Measurements from ENCODE around the gene COMT.
A peak's percentile ranks its signal among the peaks of the same experiment; 100 is the strongest.

COMT gene

DNA sequence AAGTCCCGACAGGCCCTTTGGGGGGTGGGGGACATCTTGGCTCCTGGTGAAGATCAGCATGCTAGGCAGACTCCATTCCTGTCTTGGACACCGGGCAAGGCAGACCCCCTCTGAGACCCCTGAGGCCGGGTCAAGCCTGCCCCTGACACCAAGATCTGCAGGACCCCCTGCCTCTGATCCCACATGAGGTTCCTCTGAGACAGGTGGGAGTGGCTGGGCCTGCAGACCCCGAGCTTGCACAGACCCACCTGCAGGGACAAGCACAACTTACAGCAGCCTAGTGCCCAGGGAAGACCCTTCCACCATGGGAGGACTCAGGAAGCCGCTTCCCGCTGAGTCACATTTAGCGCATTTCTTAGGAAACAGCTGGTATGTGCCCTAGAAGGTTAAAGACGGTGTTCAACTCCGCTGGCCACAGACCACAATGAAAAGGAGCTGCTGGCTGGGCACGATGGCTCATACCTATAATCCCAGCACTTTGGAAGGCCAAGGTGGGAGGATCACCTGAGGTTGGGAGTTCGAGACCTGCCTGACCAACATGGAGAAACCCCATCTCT lies 59.6 kb downstream of the COMT start:
- DNase-seq (ENCODE audit: low read depth), result no peak
- H3K4me3 ChIP-seq (ENCODE audit: low read depth, low read length), result no peak overlapping the region

DNA sequence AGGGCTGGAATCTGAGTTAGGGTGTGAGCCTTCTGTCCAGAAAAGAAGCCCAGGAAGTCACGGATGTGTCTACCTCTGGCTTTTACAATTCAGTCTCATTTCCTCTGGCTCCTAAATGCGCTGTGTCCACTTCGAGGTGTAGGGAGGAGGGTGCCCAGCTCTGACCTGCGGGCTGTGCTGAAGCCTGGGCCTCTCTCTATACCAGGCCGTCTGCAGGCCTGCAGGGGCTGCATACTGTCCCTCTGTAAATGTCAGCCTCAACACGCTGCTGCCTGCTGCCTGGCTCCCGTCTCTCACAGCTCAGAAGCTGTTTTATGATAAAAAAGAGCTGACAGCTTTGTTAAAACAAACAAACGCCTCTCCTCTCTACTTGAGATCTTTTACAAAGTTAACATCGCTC lies 60.6 kb downstream of the COMT start:
- no peak overlapping the region for H3K4me3 ChIP-seq (ENCODE audit: low read depth, low read length)
- DNase-seq (ENCODE audit: low read depth), result no peak

DNA sequence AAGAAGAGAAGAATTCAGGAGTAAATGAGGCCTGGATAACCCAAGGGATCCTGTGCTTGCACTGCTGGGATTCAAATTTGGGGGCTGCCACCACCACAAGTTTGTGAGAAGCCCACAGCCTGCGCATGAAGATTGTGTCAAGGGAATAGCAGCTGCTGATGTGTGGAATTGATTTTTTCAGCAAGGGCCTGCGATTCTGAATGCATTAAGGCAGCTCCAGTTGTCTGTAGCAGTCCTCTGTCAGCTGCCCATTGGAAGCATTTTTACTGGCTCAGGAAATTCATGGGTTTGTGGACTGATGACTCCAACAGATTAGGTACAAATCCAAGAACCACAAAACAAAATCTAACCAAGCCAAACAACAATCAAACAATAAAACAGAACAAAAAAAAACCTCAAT lies 61.1 kb downstream of the COMT start:
- DNase-seq (ENCODE audit: low read depth), result no peak
- no peak overlapping the region for H3K4me3 ChIP-seq (ENCODE audit: low read depth, low read length)

DNA sequence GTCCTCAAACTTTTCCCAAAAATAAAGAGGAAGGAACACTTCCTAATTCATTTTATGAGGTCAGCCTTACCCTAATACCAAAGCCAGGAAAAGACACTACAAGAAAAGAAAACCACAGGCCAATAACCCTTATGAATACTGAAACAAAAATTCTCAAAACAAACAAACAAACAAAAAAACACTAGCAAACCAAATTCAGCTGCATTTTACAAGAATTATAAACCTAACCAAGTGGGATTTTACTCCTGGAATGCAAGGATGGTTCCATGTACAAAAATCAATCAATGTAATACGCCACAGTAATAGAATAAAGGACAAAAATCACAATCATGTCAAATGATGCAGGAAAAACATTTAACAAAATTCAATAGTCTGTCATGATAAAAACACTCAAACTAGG lies 61.7 kb downstream of the COMT start:
- H3K4me3 ChIP-seq (ENCODE audit: low read depth, low read length), result no peak overlapping the region
- DNase-seq (ENCODE audit: low read depth), result no peak

DNA sequence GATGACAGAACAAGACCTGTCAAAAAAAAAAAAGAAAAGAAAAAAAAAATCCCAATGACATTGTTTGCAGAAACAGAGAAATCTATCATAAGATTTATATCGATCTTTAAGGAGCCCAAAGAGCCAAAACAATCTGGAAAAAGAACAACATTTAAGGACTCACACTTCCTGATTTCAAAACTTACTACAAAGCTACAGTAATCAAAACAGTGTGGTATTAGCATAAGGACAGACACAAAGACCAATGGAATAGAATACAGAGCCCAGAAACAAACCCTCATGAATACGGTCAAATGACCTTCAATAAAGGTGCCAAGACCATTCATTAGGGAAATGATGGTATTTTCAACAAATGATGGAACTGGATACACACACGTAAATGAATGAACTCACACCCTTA lies 62.9 kb downstream of the COMT start:
- no peak for DNase-seq (ENCODE audit: low read depth)
- H3K4me3 ChIP-seq (ENCODE audit: low read depth, low read length), result no peak overlapping the region

DNA sequence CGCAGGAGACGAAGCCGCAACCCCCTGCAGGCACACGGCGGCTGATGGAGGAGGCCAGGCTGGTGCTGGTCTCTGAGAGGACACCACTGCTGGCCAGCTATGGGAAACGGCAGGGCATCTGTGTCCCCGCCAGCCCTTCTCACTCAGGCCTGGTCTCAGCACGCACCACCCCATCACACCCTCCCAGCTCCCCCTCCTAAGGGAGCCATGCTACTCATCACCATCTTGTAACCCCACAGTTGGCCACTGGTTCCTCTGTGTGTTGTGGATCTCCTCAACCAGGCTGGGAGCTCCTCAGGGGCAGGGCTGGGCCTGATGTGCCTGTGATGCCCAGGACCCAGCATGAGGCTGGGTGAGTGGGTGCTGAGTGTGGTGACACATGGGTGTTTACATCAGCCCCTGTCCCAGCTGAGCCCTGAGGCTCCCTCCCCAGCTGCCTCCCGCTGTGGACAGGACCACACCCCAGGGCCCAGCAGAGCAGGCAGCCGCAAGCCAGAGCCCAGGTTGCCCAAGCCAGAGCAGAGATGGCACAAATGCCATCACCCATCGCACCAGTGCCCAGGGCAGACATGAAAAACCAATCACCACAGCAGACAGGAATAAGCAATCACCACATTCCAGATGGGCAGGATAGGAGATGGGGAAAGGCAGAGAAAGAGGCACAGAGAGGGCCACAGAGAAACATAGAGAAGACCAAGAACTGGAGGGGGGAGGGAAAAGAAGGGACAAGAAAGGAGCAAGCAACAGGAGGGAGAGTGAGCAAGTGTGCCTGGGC lies 66.8 kb downstream of the COMT start:
- H3K4me3 ChIP-seq (ENCODE audit: low read depth, low read length), result no peak overlapping the region
- DNase-seq (ENCODE audit: low read depth), result no peak

DNA sequence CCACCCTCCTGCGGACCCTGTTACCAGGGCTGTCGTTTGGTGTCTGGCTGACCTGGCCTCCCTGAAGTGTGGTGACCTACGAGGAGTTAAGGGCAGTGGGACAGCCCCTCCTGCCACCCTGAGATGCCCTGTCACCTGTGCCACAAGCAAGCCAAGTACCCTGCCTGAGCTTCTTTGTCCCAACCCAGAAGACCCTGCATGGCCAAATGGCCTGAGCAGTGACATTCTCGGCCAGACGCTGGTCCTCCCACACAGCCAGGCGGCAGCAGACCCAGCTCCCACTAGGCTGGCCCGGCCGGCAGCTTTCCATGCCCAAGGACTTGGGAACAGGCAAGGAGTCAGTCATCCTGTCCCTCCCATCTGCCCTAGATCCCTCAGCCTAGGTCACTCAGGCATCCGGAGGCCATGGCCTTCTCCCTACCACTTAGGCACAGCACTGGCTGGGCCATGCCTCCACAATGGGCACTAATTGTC lies 67.5 kb downstream of the COMT start:
- H3K4me3 ChIP-seq (ENCODE audit: low read depth, low read length), result no peak overlapping the region
- no peak for DNase-seq (ENCODE audit: low read depth)

DNA sequence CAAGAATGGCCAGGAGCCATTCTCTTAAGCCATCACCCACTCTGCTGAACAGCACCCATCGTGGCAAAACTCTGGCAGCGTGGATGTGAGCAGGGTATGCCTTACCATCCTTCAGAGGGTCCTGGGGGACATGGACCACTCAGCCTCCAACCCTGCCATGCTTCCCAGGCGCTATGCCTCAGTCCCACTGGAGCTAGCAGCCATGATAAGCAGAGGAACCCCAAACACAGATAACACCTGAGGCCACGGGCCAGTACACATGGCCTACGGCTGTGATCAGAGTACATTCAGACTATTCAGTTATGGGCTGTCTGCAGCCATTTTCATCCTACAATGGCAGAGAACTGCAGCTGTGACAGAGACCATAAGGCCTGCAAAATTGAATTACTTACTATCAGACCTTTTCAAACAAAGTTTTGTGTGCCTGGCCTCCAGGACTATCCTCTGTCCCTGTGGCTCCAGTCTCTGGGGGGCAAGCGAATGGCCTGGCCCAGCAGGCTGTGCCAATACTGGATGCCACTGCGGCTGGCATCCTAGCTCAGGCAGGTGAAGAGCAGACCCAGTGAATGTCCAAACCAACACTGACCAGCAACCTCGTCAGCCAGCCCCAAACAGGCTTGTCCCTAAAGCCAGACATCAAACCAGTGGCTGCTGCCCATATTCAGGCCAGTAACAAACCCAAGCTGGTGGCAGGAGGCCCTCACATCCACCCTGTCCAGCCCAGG lies 68.2 kb downstream of the COMT start:
- H3K4me3 ChIP-seq (ENCODE audit: low read depth, low read length), result no peak overlapping the region
- DNase-seq (ENCODE audit: low read depth), result no peak

DNA sequence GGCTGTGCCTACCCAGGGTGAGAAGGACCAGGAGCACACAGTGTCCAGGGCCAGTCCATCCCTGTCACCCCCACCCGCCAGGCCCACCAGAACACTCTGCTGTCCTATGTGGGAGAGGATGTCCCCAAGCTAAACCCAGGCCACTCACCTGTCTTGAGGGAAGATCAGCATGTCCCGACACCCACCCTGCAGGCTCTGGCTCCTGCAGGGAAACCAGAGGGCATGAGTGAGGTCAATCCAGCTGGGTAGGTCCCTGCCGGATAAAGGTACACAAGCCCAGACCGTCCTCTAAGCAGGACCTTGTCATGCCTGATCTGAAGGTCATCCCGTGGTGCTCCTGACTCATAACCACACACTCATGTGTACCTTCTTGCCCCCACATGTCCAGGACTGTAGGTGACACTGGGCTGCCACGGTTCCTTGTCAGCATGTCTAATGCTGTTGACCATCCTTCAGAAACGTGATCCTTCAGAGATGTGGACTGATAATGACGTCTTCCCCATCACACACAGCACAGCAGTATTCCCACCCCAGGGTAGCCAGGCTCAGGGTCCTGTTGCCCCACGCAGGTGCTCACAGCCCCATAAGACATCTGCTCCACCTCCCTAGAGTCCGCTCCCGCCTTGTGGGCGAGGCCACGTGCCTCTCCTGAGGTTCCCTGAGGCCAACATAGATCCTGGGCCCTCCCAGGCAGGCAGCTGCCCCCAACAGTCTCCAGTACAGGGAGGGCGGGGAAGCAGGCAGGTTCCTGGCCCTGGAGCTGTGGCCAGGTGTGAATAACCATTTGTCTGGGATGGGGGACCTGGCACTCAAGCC lies 68.9 kb downstream of the COMT start:
- H3K4me3 ChIP-seq (ENCODE audit: low read depth, low read length), result no peak overlapping the region
- no peak for DNase-seq (ENCODE audit: low read depth)

DNA sequence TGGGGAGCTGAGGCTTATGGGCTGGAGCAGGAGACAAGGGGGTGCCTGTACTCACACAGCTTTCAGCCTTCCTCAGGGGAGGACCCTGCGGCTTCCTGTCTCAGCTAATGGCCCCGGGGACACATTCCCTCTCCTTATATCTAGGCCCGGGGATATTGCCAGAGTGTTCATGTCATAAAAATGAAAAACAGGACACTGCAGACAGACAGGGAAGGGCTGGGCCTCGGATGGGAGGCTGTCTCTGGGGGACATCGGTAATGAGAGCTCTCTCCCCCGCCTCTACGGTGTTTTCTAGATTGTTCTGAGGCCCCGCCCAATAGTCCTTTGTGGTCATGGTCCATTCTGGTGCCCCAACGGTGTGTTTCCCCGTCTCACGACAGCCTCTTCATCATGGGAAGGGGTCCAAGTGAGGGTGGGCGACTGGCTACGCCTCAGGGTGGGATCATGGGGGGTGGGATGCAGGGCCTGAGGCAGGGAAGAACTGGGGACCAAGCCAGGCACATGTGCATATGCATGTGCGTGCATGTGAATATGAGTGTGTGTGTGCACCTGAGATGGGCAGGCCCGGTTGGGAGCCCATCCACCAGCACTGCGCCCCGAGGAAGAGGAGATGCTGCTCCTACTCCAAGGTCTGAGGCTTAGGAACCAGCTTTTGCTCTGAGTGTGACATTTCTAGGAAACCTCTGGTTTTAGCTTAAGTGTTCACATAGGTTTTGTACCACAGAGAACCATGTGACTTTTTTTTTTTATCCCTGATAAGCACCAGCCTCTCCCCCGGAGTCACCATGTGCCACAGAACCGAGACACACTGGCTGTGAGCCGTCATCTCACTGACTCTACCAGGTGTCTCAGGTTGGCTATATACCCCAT lies 69.8 kb downstream of the COMT start:
- DNase-seq (ENCODE audit: low read depth), result no peak
- no peak overlapping the region for H3K4me3 ChIP-seq (ENCODE audit: low read depth, low read length)

DNA sequence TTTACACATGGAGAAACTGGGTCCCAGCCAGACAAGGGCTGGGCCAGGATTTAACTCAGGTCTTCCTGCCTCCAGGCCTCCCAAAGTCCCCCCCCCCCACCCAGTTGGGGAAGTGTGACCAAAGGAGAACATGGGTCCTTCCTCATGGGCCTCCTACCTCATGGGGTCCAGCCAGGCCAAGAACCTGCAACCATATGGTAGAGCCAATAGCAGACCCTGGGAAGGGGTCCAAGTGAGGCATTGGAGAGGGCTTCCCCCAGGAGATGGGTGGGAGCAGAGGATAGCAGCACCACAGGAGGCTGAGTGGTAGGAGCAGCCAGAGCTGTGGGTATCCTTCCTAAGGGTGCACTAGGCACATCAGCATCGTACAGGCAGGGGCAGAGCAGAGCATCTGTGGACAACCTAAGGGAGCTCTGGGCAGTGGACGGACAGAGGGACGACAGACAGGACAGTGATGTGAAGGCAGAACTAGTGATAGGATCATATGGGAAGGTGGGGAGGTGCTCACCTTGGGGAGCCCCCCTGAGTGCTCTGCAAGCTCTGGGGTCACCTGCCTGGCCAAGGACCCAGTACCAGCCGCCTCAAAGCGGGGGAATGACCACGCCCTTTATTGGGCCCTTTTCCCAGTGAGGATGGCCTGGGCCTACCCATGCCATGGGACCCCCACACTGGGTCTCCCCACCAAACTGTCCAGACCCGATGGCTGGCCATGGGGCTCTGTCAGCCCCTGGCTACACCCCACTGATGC lies 70.6 kb downstream of the COMT start:
- DNase-seq (ENCODE audit: low read depth), result no peak
- H3K4me3 ChIP-seq (ENCODE audit: low read depth, low read length), result no peak overlapping the region

DNA sequence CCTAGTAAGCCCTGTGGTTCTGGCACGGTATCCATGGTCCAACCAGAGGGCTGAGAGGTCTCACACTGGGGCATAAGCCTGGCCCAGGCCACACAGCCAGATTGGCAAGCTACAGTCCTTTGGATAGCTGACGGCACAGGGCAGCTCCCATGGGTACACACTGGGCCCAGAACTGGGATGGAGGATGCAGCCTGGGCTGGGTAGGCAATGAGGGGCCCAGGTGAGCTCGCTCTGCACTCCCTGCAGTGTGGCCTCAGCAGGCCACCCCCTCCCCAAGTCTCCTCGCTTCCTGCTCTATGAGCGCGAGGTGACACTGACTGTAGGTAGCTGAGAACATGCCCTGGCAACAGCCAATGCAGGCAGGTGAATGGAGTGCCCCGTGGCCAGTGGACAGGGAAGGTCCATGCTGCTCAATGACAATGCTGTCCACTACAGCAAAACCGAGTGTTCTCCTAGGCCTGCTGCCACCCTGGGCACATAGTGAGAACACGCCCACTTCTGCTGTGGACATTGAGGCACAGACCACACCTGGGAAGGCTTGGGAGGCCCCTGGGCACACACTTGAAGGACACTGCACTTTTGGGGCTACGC lies 71.3 kb downstream of the COMT start:
- no peak overlapping the region for H3K4me3 ChIP-seq (ENCODE audit: low read depth, low read length)
- DNase-seq (ENCODE audit: low read depth), result no peak

DNA sequence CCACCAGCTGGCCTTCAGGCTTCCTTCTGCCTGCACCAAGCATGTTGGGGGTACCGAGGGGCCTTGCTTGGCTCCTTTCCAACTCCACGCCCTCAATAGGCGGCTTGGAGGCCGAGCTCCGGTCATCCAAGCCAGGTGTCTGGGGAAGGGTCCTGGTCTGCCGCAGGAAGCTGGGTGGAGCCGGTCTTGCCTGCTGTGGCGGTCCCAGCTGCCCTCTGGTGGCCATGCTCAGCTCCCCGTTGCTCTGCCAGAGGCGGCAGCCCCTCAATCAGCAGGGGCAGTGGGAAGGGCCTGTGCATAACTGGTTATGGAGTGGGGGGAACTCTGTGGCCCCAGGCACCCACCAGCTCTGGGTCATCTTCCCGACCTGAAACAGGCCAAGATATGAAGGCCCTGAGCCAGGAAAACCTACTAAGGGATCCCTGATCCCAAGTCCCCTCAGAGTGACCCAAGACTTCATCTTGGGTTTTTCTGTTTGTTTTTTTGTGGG lies 71.9 kb downstream of the COMT start:
- no peak overlapping the region for H3K4me3 ChIP-seq (ENCODE audit: low read depth, low read length)
- DNase-seq (ENCODE audit: low read depth), result no peak

DNA sequence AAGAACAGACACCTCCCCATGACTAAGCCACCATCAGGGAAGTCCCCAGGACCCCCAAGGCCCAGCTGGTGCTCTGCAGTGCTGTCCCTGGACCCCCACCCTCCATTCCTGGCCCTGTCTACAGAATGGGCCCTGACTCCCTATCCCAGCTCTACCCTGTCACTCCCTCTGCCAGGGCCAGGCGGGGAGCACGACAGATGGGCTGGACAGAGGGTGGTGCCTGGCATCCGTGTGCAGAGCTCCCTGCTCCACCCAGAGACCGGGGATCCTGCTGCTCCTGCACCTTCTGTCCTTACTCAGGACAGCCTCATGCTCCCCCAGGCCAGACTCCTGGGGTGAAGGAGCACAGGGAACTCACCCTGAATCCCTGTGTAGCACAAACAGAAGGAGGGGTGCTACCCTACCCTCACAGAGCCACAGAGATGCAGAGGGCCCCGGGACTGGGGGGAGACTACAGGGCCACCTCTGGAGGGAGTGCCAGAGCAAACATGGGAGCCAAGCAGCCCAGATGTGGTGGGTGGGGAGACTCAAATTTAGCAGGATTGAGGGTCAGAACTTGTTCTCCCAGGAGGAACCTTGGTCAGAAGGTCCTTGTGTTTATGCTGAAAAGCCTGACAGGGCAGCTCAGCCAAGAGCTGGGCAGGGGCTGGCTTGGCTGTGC lies 73.1 kb downstream of the COMT start:
- no peak overlapping the region for H3K4me3 ChIP-seq (ENCODE audit: low read depth, low read length)

DNA sequence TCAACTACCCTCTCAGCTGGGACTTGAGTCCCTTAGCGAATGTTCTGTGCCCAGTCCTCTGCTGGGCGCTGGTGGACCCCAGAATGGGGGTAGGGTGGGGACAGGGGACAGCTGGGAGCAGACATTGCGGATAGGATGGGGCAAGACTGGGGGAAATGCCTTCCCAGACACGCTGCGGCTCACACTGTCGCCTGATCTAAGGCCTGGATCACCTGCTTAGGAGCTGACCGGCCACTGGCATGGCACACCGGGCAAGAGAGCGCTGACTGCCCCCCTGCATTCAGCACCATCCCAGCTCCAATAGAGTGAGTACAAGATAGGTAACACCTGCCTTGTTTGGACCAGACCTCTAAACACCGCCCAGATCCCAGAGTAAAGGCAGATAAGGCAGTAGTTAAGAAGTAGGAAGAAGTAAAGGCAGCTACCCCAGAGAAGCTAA lies 73.6 kb downstream of the COMT start:
- DNase-seq (ENCODE audit: low read depth), result no peak
- no peak overlapping the region for H3K4me3 ChIP-seq (ENCODE audit: low read depth, low read length)

More for the DNA sequence above, 73.1 kb downstream of the COMT start:
- DNase-seq (ENCODE audit: low read depth), result no peak

DNA sequence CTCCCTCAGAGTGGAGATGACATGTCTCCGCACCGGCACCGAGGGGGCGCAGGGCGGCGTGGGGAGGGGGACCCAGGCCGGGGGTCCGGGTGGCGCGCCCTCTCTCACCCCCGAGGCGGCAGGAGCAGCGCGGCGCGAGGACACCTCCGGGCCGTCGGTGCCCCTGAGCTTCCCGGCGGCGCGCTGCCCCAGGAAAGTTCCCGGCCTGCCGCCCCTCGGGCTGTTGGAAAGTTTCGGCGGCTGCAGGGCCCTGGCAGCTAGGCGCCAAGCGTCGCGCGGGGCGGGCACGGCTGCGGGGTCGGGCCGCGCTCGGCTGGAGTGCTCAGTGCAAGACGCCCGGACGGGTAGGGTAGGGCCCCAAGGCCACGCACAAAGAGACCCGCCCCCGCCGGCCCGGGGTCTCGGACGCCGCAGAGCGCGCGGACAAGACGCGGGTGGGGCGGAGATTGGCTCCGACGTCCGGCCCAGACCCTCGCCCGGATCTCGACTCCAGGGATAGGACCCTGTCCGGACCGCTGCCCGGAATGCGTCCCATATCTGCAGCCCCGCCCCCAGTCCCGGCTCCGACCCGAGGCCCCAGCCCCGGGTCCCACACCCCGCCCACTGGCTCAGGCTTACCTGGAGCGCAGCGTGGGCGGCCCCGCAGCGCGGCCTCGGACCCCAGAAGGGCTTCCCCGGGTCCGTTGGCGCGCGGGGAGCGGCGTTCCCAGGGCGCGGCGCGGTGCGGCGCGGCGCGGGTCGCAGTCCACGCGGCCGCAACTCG lies 74.6 kb downstream of the COMT start:
- peak overlapping the region; percentile 60 for H3K4me3 ChIP-seq (ENCODE audit: low read depth, low read length)
- no peak for DNase-seq (ENCODE audit: low read depth)
